Liver (tissue), 3 donors: Measurements from ENCODE around the gene CTTNBP2.

Source experiments
- CTCF ChIP-seq: fragments of 150-350 bp; IDR thresholded peaks from 2 replicates; pipeline ENCODE4 v1.5.1; 2017; ENCODE audit warnings: improper control_type of control experiment, low read depth, low read length; ENCODE audit not compliant: missing input control
- JUND ChIP-seq, 2 donors: IDR thresholded peaks; 2 replicates each; pipeline ENCODE4 v1.6.1; 2016; ENCODE audit warnings: antibody characterized with exemption in 2 of 2
- MAX ChIP-seq: IDR thresholded peaks from 2 replicates; pipeline ENCODE4 v1.6.1; 2016; ENCODE audit warnings: antibody characterized with exemption
- SP1 ChIP-seq: IDR thresholded peaks from 2 replicates; pipeline ENCODE4 v1.6.1; 2018; ENCODE audit warnings: antibody characterized with exemption, mild to moderate bottlenecking
- TAF1 ChIP-seq: conservative IDR thresholded peaks from 2 replicates; pipeline ENCODE4 v1.6.1; 2016; ENCODE audit warnings: antibody characterized with exemption, mild to moderate bottlenecking
- YY1 ChIP-seq: IDR thresholded peaks from 2 replicates; pipeline ENCODE4 v1.6.1; 2016; ENCODE audit warnings: antibody characterized with exemption, mild to moderate bottlenecking
- donor health status: healthy.
- donor health status: healthy.

GRCh38 chr7:117762055-117762454, 111.2 kb downstream of the CTTNBP2 start:
- TF ChIP-seq CTCF (no peak), SP1 (no peak), MAX (no peak), YY1 (no peak), TAF1 (no peak), JUND (IDR thresholded peaks at IDR 0.05) (no peak)
